ENCODE data around the gene QSOX1. TPM values are rescaled to one million over a fixed set of nuclear protein-coding genes. Genes with fewer than 3 reads are reported as not detected.

The QSOX1 gene
- total and polyA plus RNA-seq, 9 of the 15 experiments (the other 6 are each of a cell fraction or from before 2014, with no cell fraction given) = 4.0 to 53.1 (median 15.0) TPM

DNA sequence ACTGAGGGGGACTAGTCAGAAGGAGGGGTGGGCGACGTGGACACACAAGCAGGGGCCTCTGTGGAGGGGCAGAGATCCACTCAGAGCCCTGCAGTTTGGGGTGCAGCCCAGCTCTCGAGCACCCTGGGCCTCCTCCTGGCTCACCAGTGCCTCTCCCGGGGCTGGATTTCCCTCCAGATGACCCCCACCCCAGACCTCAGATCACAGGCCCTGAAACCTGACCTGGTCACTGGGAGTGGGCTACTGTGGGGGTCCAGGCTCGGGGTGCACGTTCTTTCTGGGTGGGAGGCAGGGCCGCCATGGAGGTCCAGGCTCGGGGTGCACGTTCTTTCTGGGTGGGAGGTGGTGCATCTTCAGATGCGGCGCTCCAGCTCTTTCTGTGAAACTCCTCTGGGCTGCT lies 65.1 kb downstream of the QSOX1 start (continued):
- TF ChIP-seq, protein P1, sequence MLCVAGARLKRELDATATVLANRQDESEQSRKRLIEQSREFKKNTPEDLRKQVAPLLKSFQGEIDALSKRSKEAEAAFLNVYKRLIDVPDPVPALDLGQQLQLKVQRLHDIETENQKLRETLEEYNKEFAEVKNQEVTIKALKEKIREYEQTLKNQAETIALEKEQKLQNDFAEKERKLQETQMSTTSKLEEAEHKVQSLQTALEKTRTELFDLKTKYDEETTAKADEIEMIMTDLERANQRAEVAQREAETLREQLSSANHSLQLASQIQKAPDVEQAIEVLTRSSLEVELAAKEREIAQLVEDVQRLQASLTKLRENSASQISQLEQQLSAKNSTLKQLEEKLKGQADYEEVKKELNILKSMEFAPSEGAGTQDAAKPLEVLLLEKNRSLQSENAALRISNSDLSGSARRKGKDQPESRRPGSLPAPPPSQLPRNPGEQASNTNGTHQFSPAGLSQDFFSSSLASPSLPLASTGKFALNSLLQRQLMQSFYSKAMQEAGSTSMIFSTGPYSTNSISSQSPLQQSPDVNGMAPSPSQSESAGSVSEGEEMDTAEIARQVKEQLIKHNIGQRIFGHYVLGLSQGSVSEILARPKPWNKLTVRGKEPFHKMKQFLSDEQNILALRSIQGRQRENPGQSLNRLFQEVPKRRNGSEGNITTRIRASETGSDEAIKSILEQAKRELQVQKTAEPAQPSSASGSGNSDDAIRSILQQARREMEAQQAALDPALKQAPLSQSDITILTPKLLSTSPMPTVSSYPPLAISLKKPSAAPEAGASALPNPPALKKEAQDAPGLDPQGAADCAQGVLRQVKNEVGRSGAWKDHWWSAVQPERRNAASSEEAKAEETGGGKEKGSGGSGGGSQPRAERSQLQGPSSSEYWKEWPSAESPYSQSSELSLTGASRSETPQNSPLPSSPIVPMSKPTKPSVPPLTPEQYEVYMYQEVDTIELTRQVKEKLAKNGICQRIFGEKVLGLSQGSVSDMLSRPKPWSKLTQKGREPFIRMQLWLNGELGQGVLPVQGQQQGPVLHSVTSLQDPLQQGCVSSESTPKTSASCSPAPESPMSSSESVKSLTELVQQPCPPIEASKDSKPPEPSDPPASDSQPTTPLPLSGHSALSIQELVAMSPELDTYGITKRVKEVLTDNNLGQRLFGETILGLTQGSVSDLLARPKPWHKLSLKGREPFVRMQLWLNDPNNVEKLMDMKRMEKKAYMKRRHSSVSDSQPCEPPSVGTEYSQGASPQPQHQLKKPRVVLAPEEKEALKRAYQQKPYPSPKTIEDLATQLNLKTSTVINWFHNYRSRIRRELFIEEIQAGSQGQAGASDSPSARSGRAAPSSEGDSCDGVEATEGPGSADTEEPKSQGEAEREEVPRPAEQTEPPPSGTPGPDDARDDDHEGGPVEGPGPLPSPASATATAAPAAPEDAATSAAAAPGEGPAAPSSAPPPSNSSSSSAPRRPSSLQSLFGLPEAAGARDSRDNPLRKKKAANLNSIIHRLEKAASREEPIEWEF (CRISPR knock-in tag; IDR thresholded peaks at IDR 0.05) = no peak

DNA sequence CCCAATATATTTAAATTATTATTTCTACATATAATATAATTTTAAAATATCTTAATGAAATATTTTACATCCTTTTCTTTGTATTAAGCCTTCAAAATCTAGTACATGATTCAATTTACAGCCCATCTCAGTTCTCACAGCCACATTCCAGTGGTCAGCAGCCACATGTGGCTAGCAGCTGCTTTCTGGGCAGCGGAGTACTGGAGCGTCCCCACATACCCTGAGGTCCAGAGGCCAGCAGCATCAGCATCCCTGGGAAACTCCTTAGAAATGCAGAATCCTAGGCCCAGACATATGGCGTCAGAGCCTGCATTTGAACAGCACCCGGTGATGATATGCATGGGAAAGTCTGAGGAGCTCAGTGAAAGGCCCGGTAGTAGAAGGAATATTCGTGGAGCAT lies 66.8 kb downstream of the QSOX1 start:
- 26% methylated on average over 6 of the region's 6 CpGs for WGBS (ENCODE audit: insufficient coverage, low coverage, missing lambda C conversion rate)
- H3K9me3 ChIP-seq (replicated peaks; ENCODE audit: control insufficient read depth, insufficient read depth, low read depth, low read length) = no peaks in the 10 kb centered on the region
- H3K9ac ChIP-seq (ENCODE audit: insufficient read depth in 1 of 2, low read depth in 2 of 2, low read length in 2 of 2) = no peak overlapping the region
- no peaks in the 10 kb centered on the region for H3K36me3 ChIP-seq (ENCODE audit: control insufficient read depth, insufficient read depth, low read length)
- intact Hi-C loops (cut with micrococcal nuclease) = no loop called here
- ChIA-PET CTCF (ENCODE audit: low intra/inter-chr PET ratio) (no interaction called here), POLR2A (interaction anchor here (0.7 to 1.9 kb wide), 5 partner anchors 10 to 1013 kb away, joined by 3 to 8 read pairs (median 4); partner anchors contain the start of gene QSOX1)
- no peak for DNase-seq (ENCODE audit: extremely low read depth in 1 of 4, low spot score in 3 of 4)
- in situ Hi-C loops (cut with MboI) = no loop called here
- H3K4me2 ChIP-seq (ENCODE audit: insufficient read depth, low read length) = no peak overlapping the region
- peaks cover 47 to 55% of the 10 kb centered on the region in 2 experiments for H3K27me3 ChIP-seq (ENCODE audit: control insufficient read depth in 2 of 2, insufficient read depth in 2 of 2, low read length in 2 of 2)
- no TSS peak for BruUV-seq (replicated peaks)
- ATAC-seq = no peak
- no peaks in the 10 kb centered on the region for H3K9me1 ChIP-seq (ENCODE audit: control insufficient read depth, insufficient read depth, low read length)
- H4K20me1 ChIP-seq (replicated peaks; ENCODE audit: control insufficient read depth, insufficient read depth, low read length) = no peaks in the 10 kb centered on the region
- peaks cover 0 to 3% of the 10 kb centered on the region in 2 experiments; a peak in 2 of 5 replicates for H3K4me1 ChIP-seq (replicated peaks in 1 of 2; ENCODE audit: control insufficient read depth in 2 of 2, insufficient read depth in 2 of 2, low read length in 2 of 2)
- H3K27ac ChIP-seq (ENCODE audit: extremely low read depth, low read depth, low read length) = no peak overlapping the region
- H3K79me2 ChIP-seq (ENCODE audit: control insufficient read depth, insufficient read depth, low read length) = no peaks in the 10 kb centered on the region
- no peak overlapping the region for H3K4me3 ChIP-seq
- no peak for FAIRE-seq
- no peak overlapping the region for H2AFZ ChIP-seq (ENCODE audit: low read depth, low read length)
- TF ChIP-seq ZKSCAN8 (CRISPR knock-in tag; IDR thresholded peaks at IDR 0.05) = no peak
- TF ChIP-seq ZFX (CRISPR knock-in tag; IDR thresholded peaks at IDR 0.05) = no peak
- TF ChIP-seq IFI16 (CRISPR knock-in tag; IDR thresholded peaks at IDR 0.05) = no peak
- no peak for TF ChIP-seq SUPT5H (IDR thresholded peaks at IDR 0.05)
- no peak for TF ChIP-seq CBX8 (IDR thresholded peaks at IDR 0.05; ENCODE audit: borderline replicate concordance, extremely low read depth, low read depth, low read length, poor library complexity, severe bottlenecking)
- TF ChIP-seq, protein P2, sequence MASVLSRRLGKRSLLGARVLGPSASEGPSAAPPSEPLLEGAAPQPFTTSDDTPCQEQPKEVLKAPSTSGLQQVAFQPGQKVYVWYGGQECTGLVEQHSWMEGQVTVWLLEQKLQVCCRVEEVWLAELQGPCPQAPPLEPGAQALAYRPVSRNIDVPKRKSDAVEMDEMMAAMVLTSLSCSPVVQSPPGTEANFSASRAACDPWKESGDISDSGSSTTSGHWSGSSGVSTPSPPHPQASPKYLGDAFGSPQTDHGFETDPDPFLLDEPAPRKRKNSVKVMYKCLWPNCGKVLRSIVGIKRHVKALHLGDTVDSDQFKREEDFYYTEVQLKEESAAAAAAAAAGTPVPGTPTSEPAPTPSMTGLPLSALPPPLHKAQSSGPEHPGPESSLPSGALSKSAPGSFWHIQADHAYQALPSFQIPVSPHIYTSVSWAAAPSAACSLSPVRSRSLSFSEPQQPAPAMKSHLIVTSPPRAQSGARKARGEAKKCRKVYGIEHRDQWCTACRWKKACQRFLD (CRISPR knock-in tag; IDR thresholded peaks at IDR 0.05) = no peak
- TF ChIP-seq ZNF12 (CRISPR knock-in tag; IDR thresholded peaks at IDR 0.05) = no peak
- TF ChIP-seq ZNF445 (CRISPR knock-in tag; IDR thresholded peaks at IDR 0.05; ENCODE audit: low read depth) = no peak
- no peak for TF ChIP-seq MTF1 (CRISPR knock-in tag; IDR thresholded peaks at IDR 0.05; ENCODE audit: borderline replicate concordance)
- TF ChIP-seq KAT7 (CRISPR knock-in tag; IDR thresholded peaks at IDR 0.05; ENCODE audit: borderline replicate concordance) = no peak

All from K562 (cell line).